GM18498 (cell line): Measurements from ENCODE around the gene FAM163A.
"Not testable (repeated sequence)": the region's sequence is repeated elsewhere in the genome, so short reads cannot be mapped to it uniquely, and the experiment has no call there.

Experiments used
- ATAC-seq: cut with Tn5 transposase; IDR thresholded peaks from one replicate; pipeline ENCODE4 v1.9.1; 2021; ENCODE audit warnings: mild to moderate bottlenecking, moderate library complexity; ENCODE audit not compliant: unreplicated experiment

The FAM163A gene

DNA sequence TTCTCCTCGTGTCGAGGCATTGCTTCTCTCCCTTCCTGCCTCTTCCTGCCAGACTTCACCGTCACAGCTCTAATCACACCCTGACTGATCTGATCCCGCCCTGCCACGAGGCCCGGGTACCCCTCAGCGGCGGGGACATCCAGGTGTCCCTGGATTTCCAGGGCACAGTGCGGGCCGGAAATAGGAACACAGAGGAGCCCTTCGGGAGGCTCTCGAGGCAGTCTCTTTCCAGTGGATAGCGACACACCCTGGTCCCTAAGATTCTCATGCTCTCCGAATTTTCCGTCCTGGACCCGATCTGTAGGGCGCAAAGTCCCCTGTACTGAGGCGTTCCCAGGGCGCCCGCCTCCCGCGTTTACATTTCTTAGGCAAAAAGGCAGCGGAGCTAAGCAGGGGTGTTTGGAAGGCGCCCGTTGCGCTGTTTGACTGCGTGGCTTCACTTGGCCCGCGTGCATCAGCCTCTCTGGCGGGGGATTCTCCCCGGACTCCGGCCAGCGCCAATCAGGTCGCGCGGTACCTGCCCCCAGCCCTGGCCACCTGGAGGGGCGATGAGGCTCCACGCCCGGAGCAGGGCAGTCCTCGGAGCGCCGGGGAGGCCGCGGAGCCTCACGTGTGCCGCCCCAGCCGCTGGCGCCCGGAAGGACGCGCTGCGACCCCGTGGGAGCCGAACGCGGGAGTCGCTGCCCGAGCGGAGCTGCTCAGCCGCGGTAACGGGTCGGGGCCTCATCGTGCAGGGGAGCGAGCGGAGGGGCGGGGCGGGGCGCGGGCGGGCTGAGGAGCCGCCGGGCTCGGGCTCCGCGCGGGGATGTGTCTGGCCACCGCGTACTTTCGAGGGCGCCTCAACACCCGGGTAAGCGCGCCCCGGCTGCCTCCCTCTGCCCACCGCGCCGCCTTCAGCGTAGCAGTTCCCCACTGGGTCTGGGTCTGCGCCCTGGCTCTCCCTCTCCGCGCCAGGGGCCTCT lies at the start of gene FAM163A:
TSS of gene FAM163A (plus strand) at position 575 of the 962 bp plus-strand sequence. CDS start 69,807 bp downstream, outside the sequence.
- no peak for ATAC-seq

DNA sequence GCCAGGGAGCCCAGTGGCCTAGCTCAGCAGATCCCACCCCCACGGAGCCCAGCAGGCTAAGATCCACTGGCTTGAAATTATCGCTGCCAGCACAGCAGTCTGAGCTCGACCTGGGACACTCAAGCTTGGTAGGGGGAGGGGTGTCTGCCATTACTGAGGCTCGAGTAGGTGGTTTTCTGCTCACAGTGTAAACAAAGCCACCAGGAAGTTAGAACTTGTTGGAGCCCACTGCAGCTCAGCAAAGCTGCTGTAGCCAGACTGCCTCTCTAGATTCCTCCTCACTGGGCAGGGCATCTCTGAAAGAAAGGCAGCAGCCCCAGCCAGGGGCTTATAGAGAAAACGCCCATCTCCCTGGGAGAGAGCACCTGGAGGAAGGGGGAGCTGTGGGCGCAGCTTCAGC lies 48.6 kb upstream of the FAM163A start:
- ATAC-seq, result not testable (repeated sequence)

DNA sequence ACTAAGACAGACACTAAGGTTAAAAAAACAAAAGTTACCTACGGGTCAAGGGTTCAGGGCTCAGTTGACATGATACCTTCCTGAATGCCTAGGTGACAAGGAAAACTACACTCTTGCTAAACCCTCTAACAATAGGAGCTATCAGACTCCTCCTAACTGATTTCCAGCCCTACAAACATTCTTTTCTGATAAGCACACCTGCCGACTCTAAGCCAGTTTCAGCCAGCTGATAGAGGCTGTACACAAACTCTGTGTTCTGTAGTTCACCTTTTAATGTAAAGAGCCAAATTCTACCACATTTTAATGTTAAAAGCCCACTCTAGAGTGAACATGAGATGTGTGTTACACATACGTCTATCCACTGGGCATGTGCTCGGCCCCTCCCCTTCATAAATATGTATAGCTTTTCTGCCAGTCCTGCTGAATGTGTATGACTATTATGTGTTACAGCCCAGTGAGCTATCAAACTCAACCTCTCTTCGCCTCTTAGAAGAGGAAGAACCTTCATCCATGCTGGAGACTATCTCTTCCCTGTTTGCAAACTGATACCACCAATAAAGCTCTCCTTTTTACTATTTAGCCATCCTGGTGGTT lies 40.0 kb upstream of the FAM163A start:
- no peak for ATAC-seq

DNA sequence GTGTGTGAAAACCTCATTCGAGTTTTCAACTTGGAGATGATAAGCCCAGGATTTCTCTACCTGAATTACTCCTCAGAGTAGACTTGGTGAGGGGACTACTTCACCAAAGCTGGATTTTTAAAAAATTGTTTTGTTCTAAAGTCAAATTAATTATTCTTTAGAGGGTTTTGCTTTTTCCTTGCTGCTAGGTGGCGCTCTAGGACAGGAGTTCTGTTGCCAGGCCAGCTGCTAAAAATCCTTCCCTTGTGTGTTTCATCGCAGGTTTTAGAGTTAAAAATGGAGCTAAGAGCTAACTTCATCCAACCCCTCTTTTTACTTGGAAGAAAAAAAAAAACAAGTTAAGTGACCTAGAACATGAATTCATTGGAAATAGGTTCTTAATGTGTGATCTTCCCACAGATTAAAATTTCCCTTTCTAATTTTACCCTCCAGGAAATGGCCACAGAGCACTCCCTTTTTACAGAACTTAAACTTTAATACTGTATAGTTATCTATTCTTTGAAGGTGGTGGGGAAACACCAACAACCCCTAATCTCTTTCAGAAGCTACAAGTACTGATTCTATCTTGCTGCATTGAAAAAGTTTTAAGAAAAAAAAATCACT lies 36.7 kb upstream of the FAM163A start:
- no peak for ATAC-seq

DNA sequence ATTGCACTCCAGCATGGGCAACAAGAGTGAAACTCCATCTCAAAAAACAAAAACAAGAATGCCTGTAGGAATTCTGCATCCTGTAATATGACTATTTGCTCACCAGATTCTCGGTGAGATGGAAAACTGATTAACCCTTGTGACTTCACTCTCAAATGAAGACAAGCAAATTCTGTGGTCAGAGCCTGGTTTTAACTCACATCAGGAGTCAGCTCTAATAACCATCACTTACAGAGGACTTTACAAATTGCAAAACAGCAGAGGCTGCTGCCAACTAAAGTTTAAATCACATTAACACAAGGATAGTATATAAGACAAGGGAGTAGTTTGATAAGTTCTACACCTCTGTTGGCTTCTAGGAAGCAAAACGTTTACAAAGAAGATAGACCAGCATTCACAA lies 35.7 kb upstream of the FAM163A start:
- ATAC-seq, result no peak

DNA sequence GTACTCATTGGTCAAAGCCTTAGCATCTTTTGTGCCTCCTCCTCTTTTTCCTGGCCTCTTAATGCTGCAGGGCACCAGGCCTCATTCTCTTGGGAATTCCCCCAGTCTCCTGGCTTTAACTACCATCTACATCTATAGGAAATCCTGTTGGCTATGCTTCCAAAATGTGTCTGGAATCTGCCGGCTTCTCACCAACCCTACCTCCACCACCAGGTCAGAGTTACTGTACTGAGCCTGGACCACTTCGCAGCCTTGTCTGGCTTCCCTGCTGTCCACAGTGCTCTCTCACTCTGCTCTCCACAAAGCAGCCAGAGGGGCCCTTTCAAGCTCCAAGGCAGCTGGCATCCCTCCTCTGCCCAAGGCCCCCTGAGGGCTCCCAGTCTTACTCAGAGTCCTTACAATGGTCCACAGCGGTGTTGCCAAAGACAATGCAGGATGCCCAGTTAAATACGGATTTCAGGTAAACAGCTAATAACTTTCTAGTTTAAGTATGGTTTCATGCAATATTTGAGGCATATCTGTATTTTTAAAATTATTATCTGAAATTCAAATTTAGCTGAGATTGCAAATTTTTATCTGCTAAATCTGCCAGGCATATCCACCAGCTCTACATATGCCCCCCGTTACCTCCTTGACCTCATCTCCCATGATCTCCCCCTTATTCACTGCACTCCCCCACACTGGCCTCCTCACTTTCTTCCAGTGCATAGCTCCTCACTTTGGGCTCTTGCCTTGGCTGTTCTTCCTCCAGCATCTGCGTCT lies 34.5 kb upstream of the FAM163A start:
- no peak for ATAC-seq

DNA sequence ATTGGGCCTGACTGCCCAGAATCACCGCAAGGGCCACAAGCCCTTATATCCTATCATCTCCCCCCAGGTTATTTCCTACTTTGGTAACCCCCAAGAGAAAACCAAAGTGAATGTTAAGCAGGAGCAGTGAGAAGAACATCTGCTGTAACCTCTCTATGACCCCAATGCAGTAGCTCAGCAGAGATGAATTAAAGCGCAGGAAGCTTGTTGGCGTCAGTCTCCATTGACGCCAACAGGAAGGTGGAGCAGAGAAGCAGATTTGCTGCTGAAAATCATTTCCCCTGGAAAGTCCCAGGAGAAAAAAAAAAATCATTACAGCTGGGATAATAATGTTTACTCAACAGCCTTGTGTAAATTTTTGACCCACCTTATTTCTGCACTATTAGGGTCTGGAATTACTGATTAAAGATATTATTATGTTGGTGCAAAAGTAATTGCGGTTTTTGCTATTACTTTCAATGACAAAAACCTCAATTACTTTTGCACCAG lies 33.2 kb upstream of the FAM163A start:
- no peak for ATAC-seq

DNA sequence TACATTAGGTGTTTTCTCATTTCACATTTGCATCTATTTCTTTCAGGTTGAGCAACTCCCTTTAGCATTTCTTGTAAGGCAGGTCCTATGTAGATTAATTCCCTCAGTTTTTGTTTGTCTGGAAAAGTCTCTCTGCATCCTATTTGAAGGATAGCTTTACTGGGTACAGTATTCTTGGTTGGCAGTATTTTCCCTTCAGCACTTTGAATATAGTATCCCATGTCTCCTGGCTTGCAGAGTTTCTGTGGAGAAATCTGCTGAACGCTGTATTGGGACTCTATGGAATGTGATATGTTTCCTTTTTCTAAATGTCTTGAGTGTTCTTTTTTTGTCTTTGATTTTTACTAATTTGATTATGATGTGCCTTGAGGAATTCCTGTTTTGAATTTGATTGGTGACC lies 28.9 kb upstream of the FAM163A start:
- ATAC-seq, result no peak

DNA sequence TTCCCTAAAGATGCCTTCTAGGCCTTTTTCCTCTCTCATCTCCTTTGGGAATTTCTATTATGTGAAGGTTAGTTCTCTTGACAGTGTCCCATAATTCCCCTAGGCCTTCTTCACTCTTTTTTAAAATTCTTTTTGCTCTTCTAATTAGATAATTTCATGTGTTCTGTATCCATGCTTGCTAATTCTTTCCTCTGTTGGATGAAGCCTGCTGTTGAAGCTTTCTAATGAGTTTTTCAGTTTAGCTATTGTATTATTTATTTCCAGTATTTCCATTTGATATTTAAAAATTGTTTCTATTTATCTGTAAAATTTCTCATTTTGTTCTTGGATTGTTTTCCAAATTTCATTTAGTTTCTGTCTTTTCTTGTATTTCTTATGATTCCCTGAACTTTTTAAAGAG lies 28.5 kb upstream of the FAM163A start:
- no peak for ATAC-seq

DNA sequence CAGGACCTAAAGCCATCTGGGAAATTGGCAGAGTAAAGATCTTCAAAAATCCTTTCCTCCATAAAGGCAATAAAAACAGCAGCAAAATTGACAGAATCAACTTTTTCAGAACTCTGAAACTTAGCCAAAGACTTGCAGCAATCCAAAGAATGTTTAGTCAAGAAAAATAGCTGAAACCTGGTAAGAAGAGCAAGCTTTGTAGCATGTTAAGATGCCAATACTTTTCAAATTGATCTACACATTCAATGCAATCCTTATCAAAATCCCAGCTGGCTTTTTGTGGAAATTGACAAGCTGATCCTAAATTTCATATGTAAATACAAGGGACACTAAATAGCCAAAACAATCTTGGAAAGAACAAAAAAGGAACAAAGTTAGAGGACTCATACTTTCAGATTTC lies 23.8 kb upstream of the FAM163A start:
- no peak for ATAC-seq

DNA sequence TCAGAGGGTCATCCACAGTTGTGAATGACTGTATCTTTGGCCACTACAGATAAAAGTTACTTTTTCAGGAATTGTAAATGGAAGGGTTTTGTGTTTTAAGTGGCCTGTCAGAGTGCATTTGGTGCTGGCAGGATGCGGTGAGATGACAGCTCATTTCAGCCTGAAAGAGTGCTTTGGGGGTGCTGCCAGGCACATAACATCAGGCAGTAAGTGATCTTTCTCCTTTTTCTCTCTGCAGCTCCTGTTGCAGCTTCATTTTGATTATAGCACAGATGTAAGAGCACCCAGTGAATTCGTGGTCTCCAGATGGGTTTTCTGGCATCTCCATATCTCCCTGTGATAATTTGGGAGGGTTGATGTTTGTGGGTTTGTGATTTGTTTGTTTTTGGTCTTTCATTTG lies 14.8 kb upstream of the FAM163A start:
- no peak for ATAC-seq

DNA sequence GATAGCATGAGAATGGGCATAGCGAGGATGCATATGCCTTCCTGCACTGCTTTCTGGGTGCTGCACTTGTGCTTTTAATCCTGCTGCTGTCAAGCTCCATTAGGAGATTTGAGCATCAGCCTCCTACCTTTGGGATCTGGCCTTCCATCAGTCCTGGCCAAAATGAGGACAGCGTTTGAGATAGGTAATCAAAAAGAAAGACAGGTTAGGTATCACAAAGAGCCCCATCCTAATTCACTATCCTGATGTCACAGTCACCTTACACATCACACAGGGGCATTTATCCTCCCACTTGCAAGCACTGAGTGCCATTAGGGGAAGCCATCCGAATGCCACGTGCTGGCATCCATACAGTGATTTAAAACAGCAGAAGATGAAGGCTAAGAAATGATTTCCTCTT lies 13.2 kb upstream of the FAM163A start:
- no peak for ATAC-seq

DNA sequence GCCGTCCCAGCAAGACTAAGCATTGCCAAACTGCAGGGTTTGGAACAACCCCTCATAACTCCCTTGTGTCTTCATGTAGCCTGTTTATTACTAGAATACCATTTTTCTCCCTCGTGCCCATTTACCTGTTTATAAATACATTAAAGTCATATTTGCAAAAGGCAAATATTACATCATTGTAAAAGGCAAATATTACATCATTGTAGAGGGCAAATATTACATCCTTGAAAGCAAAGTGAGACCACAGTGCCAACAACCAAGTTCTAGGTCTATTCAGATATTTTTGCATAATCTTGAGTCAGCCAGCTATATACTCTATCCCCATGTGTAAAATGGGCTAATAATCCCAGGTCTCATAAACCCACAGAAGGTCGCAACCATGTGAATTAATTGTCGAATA lies 11.4 kb upstream of the FAM163A start:
- no peak for ATAC-seq

DNA sequence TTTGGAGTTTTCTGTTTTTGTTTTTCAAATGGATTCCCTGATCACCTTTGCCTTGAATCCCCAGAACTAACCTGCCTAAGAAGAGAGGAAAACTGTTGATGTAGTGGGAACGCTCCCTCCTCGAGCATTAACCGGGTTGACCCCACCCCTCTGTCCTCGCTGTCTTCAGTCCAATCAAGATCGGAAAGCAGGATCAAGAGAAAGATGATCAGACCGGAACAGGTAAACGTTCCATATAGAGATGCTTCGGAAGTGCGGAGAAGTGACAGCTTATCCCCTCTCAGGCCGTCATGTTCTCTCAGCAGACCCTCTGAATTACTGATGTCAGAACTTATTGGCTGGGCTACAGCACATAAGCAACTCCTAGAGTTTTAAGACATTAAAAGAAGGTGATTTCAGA lies 800 bp upstream of the FAM163A start:
- no peak for ATAC-seq

DNA sequence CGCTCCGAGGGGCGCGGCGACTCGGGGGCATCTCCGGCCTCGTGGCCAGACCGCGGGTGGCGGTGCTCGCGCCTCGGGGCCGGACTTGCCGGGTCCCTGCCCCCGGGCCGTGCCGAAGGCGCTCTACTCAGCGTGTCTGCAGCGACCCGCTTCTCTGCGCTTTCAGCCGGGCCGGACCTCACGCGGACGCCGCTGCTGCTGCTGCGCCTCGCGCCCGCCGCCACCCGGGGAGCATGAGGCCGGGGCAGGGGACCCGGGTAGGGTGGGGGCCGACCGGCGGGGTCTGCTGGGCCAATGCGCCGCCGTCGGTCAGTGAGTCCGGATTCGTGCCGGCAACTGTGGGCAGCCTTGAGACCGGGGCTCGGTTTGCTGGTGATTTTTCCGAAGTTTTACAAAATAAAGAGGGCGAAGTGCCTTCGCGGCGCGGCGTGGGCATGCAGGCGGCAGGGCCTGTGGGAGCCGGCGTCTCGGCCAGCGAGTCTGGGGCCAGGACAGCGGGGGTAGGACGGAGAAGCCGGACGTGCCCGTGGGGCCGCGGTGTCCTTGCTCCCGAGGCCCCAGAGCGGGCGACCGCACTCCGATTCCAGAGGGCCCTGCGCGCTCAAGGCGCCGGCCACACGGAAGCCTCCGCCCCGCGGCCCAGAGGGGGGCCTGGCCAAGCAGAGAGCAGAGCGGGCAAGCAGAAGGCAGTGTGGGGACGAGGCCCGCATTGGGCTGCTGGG lies 749 bp downstream of the FAM163A start:
- no peak for ATAC-seq

DNA sequence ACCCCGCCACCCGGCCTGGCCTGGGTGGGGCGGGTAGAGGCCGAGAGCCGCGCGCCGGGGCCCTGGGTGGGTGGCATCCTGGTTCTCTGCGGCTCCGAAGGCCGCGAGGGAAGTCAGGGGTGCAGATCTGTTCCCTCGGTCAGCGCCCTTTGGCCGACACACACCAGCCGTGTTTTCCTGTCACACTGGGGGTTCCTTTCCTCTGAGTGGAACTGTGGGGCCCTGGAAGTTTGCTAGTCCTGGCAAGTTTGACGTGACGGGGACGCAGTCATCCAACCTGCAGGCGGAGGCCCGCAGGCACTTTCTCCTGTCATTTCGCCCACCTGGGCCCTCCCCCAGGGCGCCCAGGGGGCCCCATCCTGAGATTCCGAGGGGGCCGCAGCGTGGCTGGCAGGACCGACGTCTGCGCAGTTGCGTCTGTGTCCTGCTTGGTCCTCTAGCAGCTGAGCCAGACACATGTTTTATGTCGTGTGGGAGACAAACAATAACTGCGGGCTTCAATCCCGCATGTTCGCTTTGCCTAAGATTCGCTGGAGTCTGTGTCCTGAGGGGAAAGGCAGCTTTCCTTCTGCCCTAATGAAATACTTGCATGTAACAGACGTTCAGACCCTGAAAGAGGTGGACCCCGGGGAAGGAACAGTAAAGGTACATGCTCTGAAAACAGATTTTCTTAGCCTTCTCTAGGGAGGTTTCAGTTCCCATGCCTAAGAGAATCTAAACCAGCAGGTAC lies 1.5 kb downstream of the FAM163A start:
- no peak for ATAC-seq

DNA sequence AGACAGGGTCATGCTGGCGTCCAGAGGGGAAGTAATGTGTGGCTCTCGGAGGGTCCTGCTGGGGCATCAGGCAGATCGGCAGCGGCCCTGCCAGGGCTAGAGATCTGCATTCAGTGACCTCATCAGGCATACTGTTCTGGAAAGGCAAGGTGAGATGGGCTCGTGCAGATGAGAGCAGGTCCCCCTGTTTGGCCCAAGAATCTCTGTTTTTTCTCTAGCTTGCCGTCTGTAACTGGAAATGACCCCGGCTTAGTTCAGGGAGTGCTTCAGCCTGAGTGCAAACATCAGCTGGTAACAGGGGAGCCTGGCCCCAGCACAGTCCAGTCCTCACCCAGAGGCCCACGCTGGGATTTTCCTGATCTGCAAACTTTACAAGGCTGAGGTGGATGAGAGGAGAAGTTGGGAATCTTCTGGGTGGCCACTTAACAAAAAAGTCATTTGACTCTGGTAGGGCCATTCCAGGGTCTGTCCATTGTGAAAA lies 2.1 kb downstream of the FAM163A start:
- ATAC-seq, result no peak

DNA sequence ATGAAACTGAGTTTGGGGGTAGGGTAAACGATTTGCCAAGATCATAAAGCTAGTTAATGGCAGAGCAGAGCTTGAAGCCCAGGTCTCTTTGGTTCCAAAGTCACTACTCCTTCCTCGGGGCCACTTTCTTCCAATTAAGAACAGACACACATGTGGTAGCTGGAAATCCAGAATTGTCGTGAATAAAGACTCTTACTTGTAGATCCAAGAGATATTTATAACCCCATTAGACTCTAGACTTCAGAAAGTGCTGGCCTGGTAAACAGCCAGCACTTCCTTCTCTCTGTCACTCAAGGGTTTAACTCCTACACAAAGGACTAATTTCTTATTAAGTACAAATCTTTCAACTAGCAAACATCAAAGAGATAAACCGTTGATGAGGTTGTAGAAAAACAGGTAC lies 2.7 kb downstream of the FAM163A start:
- no peak for ATAC-seq

DNA sequence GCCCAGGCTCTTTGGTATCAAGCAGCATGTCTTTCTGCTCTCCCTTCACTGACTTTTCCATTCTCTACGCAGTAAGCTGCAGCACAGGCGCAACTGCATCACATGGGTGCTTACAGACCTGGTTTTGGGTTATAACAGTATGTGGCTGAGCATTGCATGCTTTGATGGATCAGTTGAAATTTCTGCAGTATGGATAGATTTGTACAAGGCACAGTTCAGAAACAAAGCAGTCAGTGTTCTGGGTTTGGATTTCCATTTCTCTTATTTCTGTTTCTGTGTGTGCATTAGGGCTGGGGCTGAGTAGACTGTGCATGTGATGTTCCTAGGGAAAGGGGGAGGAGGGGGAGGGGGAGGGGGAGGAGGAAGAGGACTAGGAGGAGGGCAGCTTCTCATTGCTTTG lies 4.5 kb downstream of the FAM163A start:
- no peak for ATAC-seq

DNA sequence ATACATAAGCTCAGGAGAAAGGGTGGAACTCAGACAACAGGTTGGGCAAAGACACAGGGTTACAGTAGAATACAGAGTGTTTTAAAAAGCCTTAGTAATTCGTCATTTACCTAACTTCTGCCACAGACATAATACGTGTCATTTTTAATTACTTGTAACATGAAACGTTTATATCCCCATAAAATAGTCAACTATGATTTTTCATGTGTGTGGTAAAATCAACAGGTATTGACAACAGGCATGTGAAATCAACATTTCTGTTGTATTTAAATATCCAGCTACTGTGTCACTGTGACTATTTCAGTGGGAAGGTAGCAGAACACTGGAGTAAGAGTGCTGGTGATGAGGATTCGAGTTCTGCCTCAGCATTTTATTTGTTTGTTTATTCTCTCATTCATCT lies 5.7 kb downstream of the FAM163A start:
- no peak for ATAC-seq
